ENCODE measurements around the gene RNPC3. TPM values are rescaled to one million over a fixed set of nuclear protein-coding genes. Genes with fewer than 3 reads are reported as not detected.
A peak's percentile ranks its signal among the peaks of the same experiment; 100 is the strongest.

Gene RNPC3
- polyA plus RNA-seq, 1 of the 3 experiments (the other 2 are of a cell fraction), result 10.0 TPM

- Histone ChIP-seq H2AFZ (ENCODE audit: low read depth) (0 out of 2 replicates have a peak overlapping the region, but pooled peaks have one; percentile 17), H3K9me3 (no peaks in the 10 kb centered on the region), H3K79me2 (ENCODE audit: insufficient read depth) (no peaks in the 10 kb centered on the region), H3K27ac (ENCODE audit: low read depth in 2 of 2, low read length in 1 of 2) (no peak overlapping the region), H3F3A (replicated peaks; ENCODE audit: insufficient read depth) (peaks cover 19% of the 10 kb centered on the region), H4K20me1 (ENCODE audit: insufficient read depth) (no peaks in the 10 kb centered on the region), H3K36me3 (replicated peaks in 1 of 2; ENCODE audit: control insufficient read depth in 1 of 2, insufficient read depth in 2 of 2, low read length in 1 of 2) (no peaks in the 10 kb centered on the region), H3K27me3 (ENCODE audit: insufficient read depth) (no peaks in the 10 kb centered on the region), H3K9me2 (no peaks in the 10 kb centered on the region), H3K4me3 (ENCODE audit: low read depth in 2 of 2, low read length in 1 of 2) (no peak overlapping the region; a peak in 1 of 4 replicates), H3K4me2 (no peak overlapping the region), H3K9ac (no peak overlapping the region), H3K4me1 (ENCODE audit: control insufficient read depth in 1 of 2, insufficient read depth in 2 of 2, low read depth in 1 of 2, low read length in 1 of 2) (peaks cover 0 to 6% of the 10 kb centered on the region in 2 experiments; a peak in 1 of 4 replicates)
- ChIA-PET CTCF (interaction anchor here (0.7 to 2.5 kb wide), 15 partner anchors 9 to 949 kb away, joined by 3 to 23 read pairs (median 4); partner anchors contain the start of gene RNPC3), POLR2A (no interaction called here)
- peak; percentile 9 for DNase-seq
- 36% methylated on average over 1 of the region's 1 CpG for WGBS (ENCODE audit: low lambda C conversion rate)
- TF ChIP-seq JUND (IDR thresholded peaks at IDR 0.05) (no peak), IRF3 (IDR thresholded peaks at IDR 0.05; ENCODE audit: low read depth, low read length) (no peak), RXRA (IDR thresholded peaks at IDR 0.05; ENCODE audit: borderline replicate concordance, low read depth) (no peak), ZBTB33 (IDR thresholded peaks at IDR 0.05; ENCODE audit: borderline replicate concordance, low read depth) (no peak), FOSL2 (IDR thresholded peaks at IDR 0.05; ENCODE audit: borderline replicate concordance, low read depth) (no peak), TAF1 (IDR thresholded peaks at IDR 0.05; ENCODE audit: borderline replicate concordance, low read depth, low read length) (no peak), MEF2A (IDR thresholded peaks at IDR 0.05; ENCODE audit: borderline replicate concordance, low read depth) (no peak), REST (IDR thresholded peaks at IDR 0.05; ENCODE audit: low read depth, low read length) (no peak), GABPA (IDR thresholded peaks at IDR 0.05; ENCODE audit: low read depth) (no peak), RAD21 (IDR thresholded peaks at IDR 0.05; ENCODE audit: low read length) (peak; percentile 93), SMC3 (IDR thresholded peaks at IDR 0.05; ENCODE audit: low read depth, low read length) (peak; percentile 66)
- TF ChIP-seq, protein P1, sequence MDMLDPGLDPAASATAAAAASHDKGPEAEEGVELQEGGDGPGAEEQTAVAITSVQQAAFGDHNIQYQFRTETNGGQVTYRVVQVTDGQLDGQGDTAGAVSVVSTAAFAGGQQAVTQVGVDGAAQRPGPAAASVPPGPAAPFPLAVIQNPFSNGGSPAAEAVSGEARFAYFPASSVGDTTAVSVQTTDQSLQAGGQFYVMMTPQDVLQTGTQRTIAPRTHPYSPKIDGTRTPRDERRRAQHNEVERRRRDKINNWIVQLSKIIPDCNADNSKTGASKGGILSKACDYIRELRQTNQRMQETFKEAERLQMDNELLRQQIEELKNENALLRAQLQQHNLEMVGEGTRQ (IDR thresholded peaks at IDR 0.05; ENCODE audit: borderline replicate concordance, low read depth, low read length), result no peak
- TF ChIP-seq, protein P2, sequence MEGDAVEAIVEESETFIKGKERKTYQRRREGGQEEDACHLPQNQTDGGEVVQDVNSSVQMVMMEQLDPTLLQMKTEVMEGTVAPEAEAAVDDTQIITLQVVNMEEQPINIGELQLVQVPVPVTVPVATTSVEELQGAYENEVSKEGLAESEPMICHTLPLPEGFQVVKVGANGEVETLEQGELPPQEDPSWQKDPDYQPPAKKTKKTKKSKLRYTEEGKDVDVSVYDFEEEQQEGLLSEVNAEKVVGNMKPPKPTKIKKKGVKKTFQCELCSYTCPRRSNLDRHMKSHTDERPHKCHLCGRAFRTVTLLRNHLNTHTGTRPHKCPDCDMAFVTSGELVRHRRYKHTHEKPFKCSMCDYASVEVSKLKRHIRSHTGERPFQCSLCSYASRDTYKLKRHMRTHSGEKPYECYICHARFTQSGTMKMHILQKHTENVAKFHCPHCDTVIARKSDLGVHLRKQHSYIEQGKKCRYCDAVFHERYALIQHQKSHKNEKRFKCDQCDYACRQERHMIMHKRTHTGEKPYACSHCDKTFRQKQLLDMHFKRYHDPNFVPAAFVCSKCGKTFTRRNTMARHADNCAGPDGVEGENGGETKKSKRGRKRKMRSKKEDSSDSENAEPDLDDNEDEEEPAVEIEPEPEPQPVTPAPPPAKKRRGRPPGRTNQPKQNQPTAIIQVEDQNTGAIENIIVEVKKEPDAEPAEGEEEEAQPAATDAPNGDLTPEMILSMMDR (IDR thresholded peaks at IDR 0.05), result peak; percentile 86
Observed at GRCh38 chr1:103514920-103515503, 10.5 kb upstream of the RNPC3 start.

Data from SK-N-SH (cell line).